Kidney (tissue), 14 donors: ENCODE data around the gene INCENP. TPM values are rescaled to one million over a fixed set of nuclear protein-coding genes. Genes with fewer than 3 reads are reported as not detected.

Source experiments
- DNase-seq, 5 donors: peaks; one replicate each; pipeline ENCODE4 v3.0.0-alpha.2; 2013 to 2020
- FAIRE-seq: peaks from 2 replicates; lab custom pipeline; 2012; peaks lifted over from hg19 to GRCh38; lab: Jason Lieb, UNC
- H3K27ac ChIP-seq, 2 donors: one replicate each; pipeline ENCODE4 v1.7.0; 2013; ENCODE audit warnings: low read depth in 2 of 2, low read length in 2 of 2, inconsistent platforms in 1 of 2
- H3K27me3 ChIP-seq: one replicate; pipeline ENCODE4 v1.7.1; 2013; ENCODE audit warnings: low read length, inconsistent platforms; ENCODE audit not compliant: control insufficient read depth, insufficient read depth
- H3K36me3 ChIP-seq, 3 donors: one replicate each; pipeline versions ENCODE4 v1.7.0 to v1.7.1; 2013; ENCODE audit warnings: low read length in 3 of 3, control low read depth in 1 of 3, inconsistent platforms in 1 of 3; ENCODE audit not compliant: insufficient read depth in 3 of 3, control insufficient read depth in 2 of 3
- H3K4me1 ChIP-seq, 3 donors: one replicate each; pipeline versions ENCODE4 v1.7.0 to v1.7.1; 2013; ENCODE audit warnings: low read length in 3 of 3, inconsistent platforms in 1 of 3, low read depth in 1 of 3; ENCODE audit not compliant: control insufficient read depth in 2 of 3, insufficient read depth in 2 of 3
- H3K4me3 ChIP-seq, 3 donors: one replicate each; pipeline versions ENCODE4 v1.7.0 to v1.8.1; 2013; ENCODE audit warnings: low read length in 3 of 3, control low read depth in 1 of 3, inconsistent platforms in 1 of 3
- H3K9ac ChIP-seq, 3 donors: one replicate each; pipeline versions ENCODE4 v1.7.0 to v1.7.1; 2013; ENCODE audit warnings: low read length in 3 of 3, control low read depth in 1 of 3, inconsistent platforms in 1 of 3
- H3K9me3 ChIP-seq, 3 donors: one replicate each; pipeline versions ENCODE4 v1.7.0 to v1.7.1; 2013; ENCODE audit warnings: low read length in 3 of 3, control low read depth in 1 of 3, inconsistent platforms in 1 of 3; ENCODE audit not compliant: control insufficient read depth in 2 of 3, insufficient read depth in 1 of 3
- CTCF ChIP-seq: IDR thresholded peaks from 3 replicates; pipeline ENCODE4 v1.5.1; 2012; ENCODE audit warnings: mild to moderate bottlenecking, moderate library complexity, borderline replicate concordance; ENCODE audit not compliant: insufficient read depth; ENCODE audit errors: extremely low read depth
- intact Hi-C: fragments of 100-400 bp; cut with DNase I; formaldehyde crosslinking; loops from one replicate; pipeline ENCODE4 v1.11.1; 2022
- polyA plus RNA-seq: library from polyadenylated mRNA; stranded (reverse); fragments of 350-450 nt; fragmentation: Illumina TruSeq; extraction: RNeasy Lipid Tissue Mini Kit (QIAGEN cat#74804); gene quantifications from one replicate; pipeline ENCODE4 v1.2.3, GENCODE V29; 2014; ENCODE audit warnings: low read depth, low replicate concordance; ENCODE audit not compliant: insufficient read depth
- total RNA-seq: library from RNA; stranded (reverse); fragmentation: NEBNext Ultra II Directional; extraction: Animal tissue kit (Norgen Biotek cat#: 25700); gene quantifications from one replicate; pipeline ENCODE4 v1.2.1, GENCODE V29; 2021
- donor health status: control.
- donor health status: control.
- donor health status: control.
- donor health status: control.
- donor health status: control.
- donor health status: DM: yes; HTN: yes; CAD: no.
- donor health status: Normal renal cell carcinoma (clear cell type).

INCENP gene
- total and polyA plus RNA-seq, 2 donors from 2014 or later, result 2.9 to 17.5 TPM

- intact Hi-C loops, result no loop called here
- Histone ChIP-seq H3K9ac (no peak overlapping the region), H3K27ac (no peak overlapping the region), H3K27me3 (no peaks in the 10 kb centered on the region), H3K36me3 (no peaks in the 10 kb centered on the region), H3K9me3 (no peaks in the 10 kb centered on the region), H3K4me1 (no peaks in the 10 kb centered on the region), H3K4me3 (no peak overlapping the region)
- FAIRE-seq (no peak), DNase-seq (no peak)
- no peak for TF ChIP-seq CTCF
These were observed 33.8 kb downstream of the INCENP start for GRCh38 chr11:62157603-62158002.

- intact Hi-C loops, result no loop called here
- FAIRE-seq, result no peak
- H3K4me3 ChIP-seq, result no peak overlapping the region
These were observed 42.6 kb downstream of the INCENP start for GRCh38 chr11:62166371-62166770.

GRCh38 chr11:62169448-62169847 is 45.6 kb downstream of the INCENP start:
- Histone ChIP-seq H3K27ac (no peak overlapping the region), H3K4me1 (peaks cover 0 to 2% (median 0%) of the 10 kb centered on the region in 3 donors), H3K9ac (no peak overlapping the region), H3K9me3 (no peaks in the 10 kb centered on the region), H3K36me3 (no peaks in the 10 kb centered on the region), H3K4me3 (no peak overlapping the region), H3K27me3 (no peaks in the 10 kb centered on the region)
- peak in 1 of 5 donors; percentile 81 for DNase-seq
- FAIRE-seq, result no peak
- intact Hi-C loops, result no loop called here
- no peak for TF ChIP-seq CTCF

More at GRCh38 chr11:62166371-62166770, 42.6 kb downstream of the INCENP start:
- no peak for TF ChIP-seq CTCF
- Histone ChIP-seq H3K27me3 (no peaks in the 10 kb centered on the region), H3K9me3 (no peaks in the 10 kb centered on the region), H3K4me1 (peaks cover 0 to 2% (median 0%) of the 10 kb centered on the region in 3 donors), H3K36me3 (no peaks in the 10 kb centered on the region), H3K27ac (no peak overlapping the region), H3K9ac (no peak overlapping the region)
- DNase-seq, result no peak

GRCh38 chr11:62169935-62170334 is 46.1 kb downstream of the INCENP start:
- FAIRE-seq, result no peak
- no peaks in the 10 kb centered on the region for H3K27me3 ChIP-seq

More at GRCh38 chr11:62169935-62170334, 46.1 kb downstream of the INCENP start:
- no peak for DNase-seq
- H3K9me3 ChIP-seq, result no peaks in the 10 kb centered on the region
- H3K9ac ChIP-seq, result no peak overlapping the region
- peaks cover 0 to 2% (median 0%) of the 10 kb centered on the region in 3 donors for H3K4me1 ChIP-seq
- H3K27ac ChIP-seq, result no peak overlapping the region
- no peaks in the 10 kb centered on the region for H3K36me3 ChIP-seq
- intact Hi-C loops, result no loop called here
- TF ChIP-seq CTCF, result no peak
- no peak overlapping the region for H3K4me3 ChIP-seq
